Erythroblast (primary cell): Measurements from ENCODE around the gene CPLX4.

ENCODE experiments used
- GATA1 ChIP-seq: IDR thresholded peaks from 2 replicates; pipeline ENCODE4 v1.6.1; 2011; ENCODE audit warnings: low read depth, mild to moderate bottlenecking, control low read depth, low read length, moderate library complexity
- POLR2A ChIP-seq: IDR thresholded peaks from 2 replicates; pipeline ENCODE4 v1.6.1; 2011; ENCODE audit warnings: mild to moderate bottlenecking, low read length

- TF ChIP-seq POLR2A (no peak), GATA1 (no peak)
Observed at GRCh38 chr18:59271606-59272220, 46.7 kb downstream of the CPLX4 start.
